Fibroblast of lung (primary cell): ENCODE measurements around the gene PRKAR1B. TPM values are rescaled to one million over a fixed set of nuclear protein-coding genes. Genes with fewer than 3 reads are reported as not detected.

ENCODE experiments used
- DNase-seq, 2 donors: peaks; one replicate each; pipeline versions ENCODE4 v3.0.0 to v3.0.0-alpha.2; 2010; ENCODE audit warnings: low read depth in 2 of 2
- H2AFZ ChIP-seq: 2 replicates; pipeline ENCODE4 v1.5.1; 2012; ENCODE audit warnings: low read length, control low read depth, inconsistent platforms
- H3K27ac ChIP-seq: 2 replicates; pipeline ENCODE4 v1.5.1; 2011; ENCODE audit warnings: low read length, control low read depth; ENCODE audit not compliant: insufficient read depth
- H3K27me3 ChIP-seq: 2 replicates; pipeline ENCODE4 v1.5.1; 2011; ENCODE audit warnings: mild to moderate bottlenecking, low read length; ENCODE audit not compliant: control insufficient read depth, insufficient read depth
- H3K36me3 ChIP-seq: 2 replicates; pipeline ENCODE4 v1.5.1; 2011; ENCODE audit warnings: low read length; ENCODE audit not compliant: control insufficient read depth, insufficient read depth
- H3K4me1 ChIP-seq: 2 replicates; pipeline ENCODE4 v1.5.1; 2011; ENCODE audit warnings: low read length; ENCODE audit not compliant: control insufficient read depth, insufficient read depth; ENCODE audit errors: extremely low read depth
- H3K4me2 ChIP-seq: 2 replicates; pipeline ENCODE4 v1.5.1; 2011; ENCODE audit warnings: low read length, control low read depth; ENCODE audit not compliant: insufficient read depth; ENCODE audit errors: extremely low read depth
- H3K4me3 ChIP-seq, 4 experiments: fragments of 200-600 bp in 1 of 4; sonication (generic) in 1 of 4; replicated peaks in 1 of 4; 2 replicates each; pipeline ENCODE4 v1.5.1; 2011 to 2016; ENCODE audit warnings: low read length in 4 of 4, low read depth in 3 of 4, mild to moderate bottlenecking in 3 of 4, control low read depth in 2 of 4, inconsistent platforms in 1 of 4, mixed read lengths in 1 of 4; ENCODE audit not compliant: insufficient read depth in 1 of 4; ENCODE audit errors: control extremely low read depth in 1 of 4
- H3K79me2 ChIP-seq: 2 replicates; pipeline ENCODE4 v1.5.1; 2012; ENCODE audit warnings: mild to moderate bottlenecking, low read length, inconsistent platforms; ENCODE audit not compliant: control insufficient read depth, insufficient read depth
- H3K9ac ChIP-seq: 2 replicates; pipeline ENCODE4 v1.5.1; 2011; ENCODE audit warnings: mild to moderate bottlenecking, low read length, control low read depth; ENCODE audit not compliant: insufficient read depth
- H3K9me3 ChIP-seq: 2 replicates; pipeline ENCODE4 v1.5.1; 2012; ENCODE audit warnings: low read depth, low read length; ENCODE audit not compliant: control insufficient read depth, insufficient read depth
- H4K20me1 ChIP-seq: 2 replicates; pipeline ENCODE4 v1.5.1; 2011; ENCODE audit warnings: low read length; ENCODE audit not compliant: control insufficient read depth, insufficient read depth; ENCODE audit errors: extremely low read depth
- CTCF ChIP-seq, 2 donors: IDR thresholded peaks in 1 of 2; conservative IDR thresholded peaks in 1 of 2; 1 replicate in 1 of 2; 2 replicates in 1 of 2; pipeline ENCODE4 v1.5.1; 2011 to 2012; ENCODE audit warnings: low read length in 2 of 2, control low read depth in 1 of 2, inconsistent platforms in 1 of 2, low read depth in 1 of 2, mild to moderate bottlenecking in 1 of 2
- EZH2 ChIP-seq: IDR thresholded peaks from 2 replicates; pipeline ENCODE4 v1.5.1; 2012; ENCODE audit warnings: low read length, control low read depth, mild to moderate bottlenecking; ENCODE audit errors: missing control alignments
- polyA plus RNA-seq, 2 donors: library from polyadenylated mRNA; depleted of rRNA in 1 of 2; stranded (reverse) in 1 of 2; unstranded in 1 of 2; fragments of >200 nt; gene quantifications; 2 replicates each; pipeline ENCODE4 v1.2.1, GENCODE V29; 2011 to 2012; ENCODE audit warnings: missing spikeins in 1 of 2
- total RNA-seq: library from RNA; depleted of rRNA; stranded (reverse); fragments of >200 nt; gene quantifications from 2 replicates; pipeline ENCODE4 v1.2.1, GENCODE V29; 2014

The PRKAR1B gene
- total and polyA plus RNA-seq, 2 donors (not counting 1 experiment from before 2014, with no cell fraction given), result 12.7 to 14.5 TPM

GRCh38 chr7:525740-526139 is 201.3 kb downstream of the PRKAR1B start:
- H3K79me2 ChIP-seq, result no peaks in the 10 kb centered on the region
- peaks cover 30% of the 10 kb centered on the region for H3K27me3 ChIP-seq
- no peak overlapping the region for H3K9ac ChIP-seq
- H3K4me3 ChIP-seq, result no peak overlapping the region
- no peak overlapping the region for H2AFZ ChIP-seq
- H3K4me2 ChIP-seq, result no peak overlapping the region
- DNase-seq, result peak in 1 of 2 donors; percentile 45
- H3K4me1 ChIP-seq, result no peaks in the 10 kb centered on the region
- no peaks in the 10 kb centered on the region for H3K36me3 ChIP-seq
- H3K27ac ChIP-seq, result no peak overlapping the region
- no peak for TF ChIP-seq EZH2
- no peak for TF ChIP-seq CTCF (conservative IDR thresholded peaks at IDR 0.05 in 1 of 2, IDR thresholded peaks at IDR 0.05 in 1 of 2; ENCODE audit: low read depth in 1 of 2, low read length in 2 of 2)
- H4K20me1 ChIP-seq, result no peaks in the 10 kb centered on the region
- H3K9me3 ChIP-seq, result no peaks in the 10 kb centered on the region

- H2AFZ ChIP-seq, result no peak overlapping the region
- no peaks in the 10 kb centered on the region for H3K79me2 ChIP-seq
- no peaks in the 10 kb centered on the region for H3K4me1 ChIP-seq
- no peak overlapping the region for H3K9ac ChIP-seq
- no peak overlapping the region for H3K4me3 ChIP-seq
- peaks cover 34% of the 10 kb centered on the region for H3K27me3 ChIP-seq
- no peaks in the 10 kb centered on the region for H3K36me3 ChIP-seq
- no peaks in the 10 kb centered on the region for H4K20me1 ChIP-seq
- DNase-seq, result no peak
- no peak for TF ChIP-seq EZH2
- TF ChIP-seq CTCF (conservative IDR thresholded peaks at IDR 0.05 in 1 of 2, IDR thresholded peaks at IDR 0.05 in 1 of 2; ENCODE audit: low read depth in 1 of 2, low read length in 2 of 2), result no peak
- H3K9me3 ChIP-seq, result no peaks in the 10 kb centered on the region
- H3K27ac ChIP-seq, result no peak overlapping the region
- H3K4me2 ChIP-seq, result no peak overlapping the region
Observed at GRCh38 chr7:524800-525199, 202.3 kb downstream of the PRKAR1B start.

- Histone ChIP-seq H3K4me1 (no peaks in the 10 kb centered on the region), H3K79me2 (no peaks in the 10 kb centered on the region), H3K4me3 (no peak overlapping the region), H3K27me3 (peaks cover 34% of the 10 kb centered on the region), H3K27ac (no peak overlapping the region), H3K36me3 (no peaks in the 10 kb centered on the region), H3K4me2 (no peak overlapping the region), H3K9ac (no peak overlapping the region), H2AFZ (no peak overlapping the region), H4K20me1 (no peaks in the 10 kb centered on the region), H3K9me3 (no peaks in the 10 kb centered on the region)
- TF ChIP-seq EZH2 (no peak), CTCF (conservative IDR thresholded peaks at IDR 0.05 in 1 of 2, IDR thresholded peaks at IDR 0.05 in 1 of 2; ENCODE audit: low read depth in 1 of 2, low read length in 2 of 2) (no peak)
- DNase-seq, result no peak
Observed at GRCh38 chr7:523347-524336, 203.4 kb downstream of the PRKAR1B start.
